Lower leg skin (tissue), 3 donors: ENCODE measurements around the gene ZBTB20.

Experiments used
- POLR2A ChIP-seq, 2 donors: fragments of 450-650 bp; IDR thresholded peaks; one replicate each; pipeline ENCODE4 v1.6.1; 2016 to 2017; ENCODE audit warnings: antibody characterized with exemption in 2 of 2, mild to moderate bottlenecking in 1 of 2, moderate library complexity in 1 of 2
- TF ChIP-seq, protein P1 (sequence below), 3 donors: fragments of 450-650 bp; IDR thresholded peaks; one replicate each; pipeline ENCODE4 v1.5.1; 2016; ENCODE audit warnings: antibody characterized with exemption in 3 of 3, mild to moderate bottlenecking in 3 of 3, moderate library complexity in 2 of 3

DNA sequence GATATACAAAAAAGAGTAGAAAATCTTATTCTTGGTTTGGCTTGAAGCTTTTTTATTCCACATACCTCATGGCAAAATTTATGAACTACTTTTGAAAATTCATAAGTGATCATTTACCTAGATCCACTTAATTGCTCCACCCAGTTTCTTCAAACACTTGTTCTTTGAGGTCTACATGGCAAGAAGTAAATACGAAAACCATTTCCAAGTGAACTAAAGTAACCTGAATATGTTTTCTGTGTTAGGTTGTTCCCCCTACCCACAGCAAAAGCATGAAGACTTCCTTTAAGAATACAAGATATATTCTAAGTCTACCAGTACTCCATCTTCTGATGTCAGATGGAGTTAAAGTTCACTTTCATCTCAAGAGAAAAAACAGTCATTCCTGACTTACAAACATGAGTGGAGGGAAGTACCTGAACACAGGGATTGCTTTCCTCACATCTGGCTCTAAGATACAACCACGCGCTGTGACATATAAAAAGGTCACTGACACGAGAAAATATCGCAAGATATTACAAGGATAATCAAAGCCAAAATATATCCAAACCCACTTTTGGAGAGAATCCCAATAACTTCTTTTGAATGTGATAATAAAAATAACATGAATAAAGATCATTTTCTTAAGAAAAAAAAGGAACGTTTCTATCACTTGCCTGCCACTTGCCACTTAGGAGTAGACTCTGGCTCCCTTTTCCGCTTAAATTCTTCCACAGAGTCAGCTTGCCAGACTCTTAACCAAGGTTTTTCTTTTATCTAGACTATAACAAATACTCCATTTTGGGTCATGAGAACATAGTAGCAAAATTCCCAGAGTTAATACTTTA lies 428.8 kb downstream of the ZBTB20 start:
- TF ChIP-seq, protein P1, sequence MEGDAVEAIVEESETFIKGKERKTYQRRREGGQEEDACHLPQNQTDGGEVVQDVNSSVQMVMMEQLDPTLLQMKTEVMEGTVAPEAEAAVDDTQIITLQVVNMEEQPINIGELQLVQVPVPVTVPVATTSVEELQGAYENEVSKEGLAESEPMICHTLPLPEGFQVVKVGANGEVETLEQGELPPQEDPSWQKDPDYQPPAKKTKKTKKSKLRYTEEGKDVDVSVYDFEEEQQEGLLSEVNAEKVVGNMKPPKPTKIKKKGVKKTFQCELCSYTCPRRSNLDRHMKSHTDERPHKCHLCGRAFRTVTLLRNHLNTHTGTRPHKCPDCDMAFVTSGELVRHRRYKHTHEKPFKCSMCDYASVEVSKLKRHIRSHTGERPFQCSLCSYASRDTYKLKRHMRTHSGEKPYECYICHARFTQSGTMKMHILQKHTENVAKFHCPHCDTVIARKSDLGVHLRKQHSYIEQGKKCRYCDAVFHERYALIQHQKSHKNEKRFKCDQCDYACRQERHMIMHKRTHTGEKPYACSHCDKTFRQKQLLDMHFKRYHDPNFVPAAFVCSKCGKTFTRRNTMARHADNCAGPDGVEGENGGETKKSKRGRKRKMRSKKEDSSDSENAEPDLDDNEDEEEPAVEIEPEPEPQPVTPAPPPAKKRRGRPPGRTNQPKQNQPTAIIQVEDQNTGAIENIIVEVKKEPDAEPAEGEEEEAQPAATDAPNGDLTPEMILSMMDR (IDR thresholded peaks at IDR 0.05), result no peak
- TF ChIP-seq POLR2A (IDR thresholded peaks at IDR 0.05), result no peak
